NCI-H748 treated with DMSO at 0.1 percent for 48 hours (cell line): ENCODE results near the gene TMEM42.

Experiments used
- DNase-seq: peaks from one replicate; lab custom pipeline; 2025; lab: John Stamatoyannopoulos, UW

Gene TMEM42

GRCh38 chr3:44874308-44874707, 12.6 kb downstream of the TMEM42 start, which contains the start of gene TGM4:
Gene TGM4, plus strand, starts transcription at chr3:44874608. Its CDS starts 71 bp downstream, at chr3:44874679.
- DNase-seq = no peak

GRCh38 chr3:44875596-44875995, 13.9 kb downstream of the TMEM42 start:
- no peak for DNase-seq

- DNase-seq = no peak
Measured at GRCh38 chr3:44877333-44877732, 15.6 kb downstream of the TMEM42 start.

- no peak for DNase-seq
Measured at GRCh38 chr3:44880284-44880683, 18.6 kb downstream of the TMEM42 start.

DNA sequence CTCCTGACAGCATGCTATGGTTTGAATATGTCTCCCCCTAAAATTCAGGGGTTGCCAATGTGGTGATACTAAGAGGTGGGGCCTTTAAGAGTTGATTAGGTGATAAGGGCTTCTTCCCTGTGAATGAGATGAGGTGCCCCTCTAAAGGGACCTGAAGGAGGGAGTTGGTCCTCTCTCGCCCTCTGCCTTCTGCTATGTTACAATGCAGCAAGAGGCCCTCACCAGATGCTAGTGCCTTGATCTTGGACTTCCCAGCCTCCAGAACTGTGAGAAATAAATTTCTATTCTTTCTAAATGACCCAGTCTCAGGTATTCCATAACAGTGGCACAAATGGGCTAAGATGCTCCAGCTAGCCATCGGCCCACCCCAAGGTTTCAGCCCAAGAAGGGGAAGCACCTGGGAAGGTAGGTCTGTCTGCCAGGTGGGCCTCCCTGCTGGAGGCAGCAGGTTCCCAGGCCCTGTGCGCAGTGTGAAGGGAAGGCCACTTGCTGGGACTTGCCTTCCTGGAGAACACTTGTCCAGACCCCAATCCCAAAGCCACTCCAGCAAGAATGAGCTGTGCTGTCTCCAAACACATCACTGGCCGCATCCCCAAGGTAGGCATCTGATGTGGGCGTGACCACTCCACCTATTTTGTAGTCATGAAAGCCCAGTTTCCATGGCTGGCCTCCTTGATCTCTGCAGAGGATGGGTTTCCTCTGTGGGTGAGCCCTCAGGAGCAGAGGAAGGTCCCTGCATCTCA, 21.7 kb downstream of the TMEM42 start:
- DNase-seq = no peak

DNA sequence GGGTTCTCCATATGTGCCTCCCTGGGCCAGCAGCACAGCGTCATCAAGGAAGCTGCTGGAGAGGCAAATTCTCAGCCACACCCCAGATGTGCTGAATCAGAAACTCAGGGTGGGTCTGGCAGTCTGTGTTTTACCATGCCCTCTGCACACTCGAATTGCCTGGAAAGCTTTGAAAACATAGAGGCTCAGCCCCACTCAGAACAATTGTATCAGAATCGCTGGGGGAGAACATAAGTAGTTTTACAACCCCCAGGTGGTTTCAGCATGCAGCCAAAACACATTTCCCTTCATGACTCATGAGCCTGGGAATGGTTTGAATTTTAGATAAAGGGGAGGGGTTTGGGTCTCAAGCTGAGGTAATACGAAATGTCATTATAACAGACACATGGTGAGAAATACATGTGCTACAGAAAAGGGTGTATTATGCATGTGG, 22.3 kb downstream of the TMEM42 start:
- no peak for DNase-seq

DNA sequence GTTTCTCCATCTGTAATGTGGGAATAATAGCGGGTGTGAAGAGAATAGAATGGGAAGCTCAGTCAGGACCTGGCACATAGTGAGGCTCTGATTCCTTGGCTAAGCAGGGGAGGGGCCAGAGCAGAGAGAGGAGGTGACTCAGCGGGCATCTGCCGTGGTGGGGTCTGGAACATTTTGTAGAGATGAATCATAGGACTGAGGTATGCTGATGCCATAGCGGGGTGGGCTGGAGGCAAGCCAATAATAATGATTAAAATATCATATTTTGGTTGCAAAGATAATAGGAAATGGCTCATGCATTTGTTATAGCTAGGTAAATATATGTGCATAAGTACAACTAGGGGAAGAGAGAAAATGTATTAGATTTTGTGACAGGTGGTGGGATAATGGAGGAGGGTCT, 23.9 kb downstream of the TMEM42 start:
- no peak for DNase-seq

GRCh38 chr3:44886561-44886960, 24.8 kb downstream of the TMEM42 start:
- DNase-seq = no peak

DNA sequence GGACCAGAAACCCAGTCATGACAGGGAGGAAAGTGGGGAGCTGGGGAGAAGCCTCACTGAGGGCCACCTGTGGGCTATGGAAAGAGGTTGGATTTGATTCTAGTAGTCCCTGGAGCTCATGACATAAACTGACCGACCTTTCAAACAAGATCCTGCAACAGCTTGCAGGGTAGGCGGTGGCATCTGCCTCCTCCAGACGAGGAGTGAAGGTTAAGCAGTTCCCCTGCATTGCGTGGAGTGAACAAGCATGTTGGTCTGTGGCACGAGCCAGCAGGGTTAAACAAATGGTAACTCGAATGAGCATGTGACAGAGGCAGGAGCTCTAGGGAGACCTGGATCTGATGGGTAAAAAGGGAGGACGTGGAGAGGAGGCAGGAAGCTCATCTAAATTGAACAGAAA, 25.4 kb downstream of the TMEM42 start:
- DNase-seq = no peak

GRCh38 chr3:44890258-44890657, 28.5 kb downstream of the TMEM42 start:
- no peak for DNase-seq

- no peak for DNase-seq
Measured at GRCh38 chr3:44890852-44891251, 29.1 kb downstream of the TMEM42 start.

DNA sequence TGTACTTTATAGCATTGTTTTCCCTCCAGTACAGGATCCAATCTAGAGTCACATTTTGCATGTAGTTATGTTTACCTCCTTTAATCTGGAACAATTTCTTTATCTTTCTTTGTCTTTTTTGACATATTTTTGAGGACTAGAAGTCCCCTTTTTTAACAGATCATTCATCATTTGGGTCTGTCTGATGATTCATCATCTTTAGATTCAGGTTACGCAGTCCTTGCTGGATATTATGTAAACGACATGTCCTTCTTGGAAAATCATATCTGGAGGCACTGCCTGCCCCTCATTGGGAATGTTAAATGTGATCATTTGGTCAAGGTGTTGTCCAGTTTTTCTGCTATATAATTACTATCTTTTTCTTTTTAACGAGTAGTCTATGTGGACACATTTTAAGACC, 31.0 kb downstream of the TMEM42 start:
- DNase-seq = no peak

GRCh38 chr3:44893097-44893496, 31.4 kb downstream of the TMEM42 start:
- DNase-seq = no peak

DNA sequence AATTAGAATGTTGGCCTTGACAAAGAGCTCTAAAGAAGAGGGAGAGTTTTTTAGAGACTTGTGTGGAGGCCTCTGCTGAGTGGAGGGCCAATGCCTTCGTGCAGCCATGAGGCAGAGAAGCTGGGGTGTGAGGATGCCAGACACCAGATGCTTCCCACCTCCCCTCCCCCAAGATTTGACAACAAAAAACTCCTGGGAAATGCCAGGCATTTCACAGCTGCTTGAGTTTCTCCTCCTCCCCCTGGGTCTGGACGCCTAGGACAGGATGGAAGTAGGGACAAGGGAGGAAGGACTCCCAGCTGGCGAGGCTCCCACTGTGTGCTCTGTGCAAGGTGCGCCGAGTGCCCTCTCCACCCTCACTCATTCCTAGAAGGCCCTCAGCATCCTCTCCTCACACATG, 32.8 kb downstream of the TMEM42 start:
- DNase-seq = no peak

DNA sequence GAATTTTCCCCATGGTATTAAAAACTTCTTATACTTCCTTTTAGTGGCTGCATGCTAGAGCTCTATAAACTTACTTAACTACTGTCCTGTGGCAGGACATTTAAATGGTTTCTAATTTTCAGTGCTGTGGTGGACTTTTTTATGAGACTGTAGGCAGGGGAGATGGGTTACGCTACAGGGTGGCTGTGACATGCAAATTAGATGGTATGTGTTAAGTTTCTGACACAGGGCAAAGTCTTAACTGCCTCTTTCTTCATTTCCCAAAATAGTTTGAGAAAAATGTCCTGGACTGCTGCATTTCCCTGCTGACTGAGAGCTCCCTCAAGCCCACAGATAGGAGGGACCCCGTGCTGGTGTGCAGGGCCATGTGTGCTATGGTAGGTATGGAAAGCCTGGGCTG, 34.7 kb downstream of the TMEM42 start:
- DNase-seq = no peak

DNA sequence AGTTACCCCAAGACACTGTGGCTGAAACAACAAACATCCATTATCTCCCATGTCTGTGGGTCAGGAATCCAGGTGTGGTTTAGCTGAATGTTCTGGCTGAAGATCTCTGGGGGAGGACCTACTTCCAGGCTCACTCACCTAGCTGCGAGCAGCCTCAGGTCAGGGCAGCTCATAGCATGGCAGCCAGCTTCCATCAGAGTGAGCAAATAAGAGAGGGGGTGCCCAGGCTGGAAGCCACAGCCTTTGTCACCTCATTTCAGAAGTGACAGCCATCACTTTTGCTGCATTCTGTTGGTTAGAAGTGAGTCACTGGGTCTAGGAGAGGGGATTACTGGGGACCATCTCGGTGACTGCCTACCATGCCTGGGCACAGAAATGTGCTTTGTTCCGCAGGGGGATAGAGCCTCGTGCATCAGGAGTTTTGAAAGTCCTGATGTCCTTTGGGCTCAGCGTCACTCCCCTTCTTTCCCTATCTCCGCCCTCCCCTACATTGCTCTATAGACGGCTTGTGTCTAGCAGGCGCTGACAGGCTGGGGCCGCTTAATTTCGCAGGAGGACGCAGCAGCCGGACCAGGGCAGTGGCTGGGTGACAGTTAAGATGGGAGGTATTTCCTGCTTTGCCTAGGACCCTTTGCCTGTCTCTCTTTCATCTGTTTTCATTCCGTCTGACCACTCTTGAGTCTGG, 38.1 kb downstream of the TMEM42 start:
- DNase-seq = no peak

DNA sequence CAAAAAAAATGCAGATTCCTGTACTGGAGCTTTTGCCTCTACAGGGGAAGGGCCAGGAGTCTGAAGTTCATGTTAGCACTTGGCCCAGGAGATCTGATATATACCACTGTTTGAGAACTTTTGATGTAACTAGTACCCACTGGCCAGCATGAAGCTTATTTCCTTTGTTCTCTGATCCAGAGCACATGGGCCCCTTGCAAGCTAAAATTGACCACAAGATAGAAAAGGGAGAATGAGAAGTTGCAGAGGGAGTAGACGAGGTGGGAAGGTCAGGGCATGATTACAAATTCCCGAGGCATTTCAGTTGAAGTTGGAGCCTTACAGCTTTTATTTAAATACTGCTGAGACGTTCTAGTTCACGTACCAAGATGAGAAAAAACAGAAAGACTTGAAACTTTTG, 40.9 kb downstream of the TMEM42 start:
- DNase-seq = no peak

DNA sequence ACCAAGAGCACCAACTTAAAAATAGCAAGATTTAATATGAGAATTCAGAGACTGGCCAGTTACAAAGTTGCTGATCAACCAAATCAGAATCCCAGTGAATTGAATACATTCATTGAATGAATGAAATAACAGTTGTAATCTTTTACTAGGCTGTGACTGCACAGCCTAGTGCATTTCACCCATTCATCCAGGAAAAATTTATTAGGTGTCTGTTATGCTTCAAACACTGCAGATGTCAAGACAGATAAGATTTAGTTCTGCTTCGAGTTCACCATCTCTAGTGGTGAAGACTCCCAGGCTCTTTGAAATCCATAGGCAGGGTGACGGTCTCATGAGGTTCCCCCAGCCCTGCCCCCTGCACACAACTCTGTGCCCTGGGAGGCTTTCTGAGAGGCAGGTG, 41.6 kb downstream of the TMEM42 start:
- DNase-seq = no peak

GRCh38 chr3:44903751-44904150, 42.0 kb downstream of the TMEM42 start:
- no peak for DNase-seq

GRCh38 chr3:44905446-44906157, 43.9 kb downstream of the TMEM42 start:
- DNase-seq = no peak

GRCh38 chr3:44906997-44907396, 45.3 kb downstream of the TMEM42 start:
- DNase-seq = no peak

DNA sequence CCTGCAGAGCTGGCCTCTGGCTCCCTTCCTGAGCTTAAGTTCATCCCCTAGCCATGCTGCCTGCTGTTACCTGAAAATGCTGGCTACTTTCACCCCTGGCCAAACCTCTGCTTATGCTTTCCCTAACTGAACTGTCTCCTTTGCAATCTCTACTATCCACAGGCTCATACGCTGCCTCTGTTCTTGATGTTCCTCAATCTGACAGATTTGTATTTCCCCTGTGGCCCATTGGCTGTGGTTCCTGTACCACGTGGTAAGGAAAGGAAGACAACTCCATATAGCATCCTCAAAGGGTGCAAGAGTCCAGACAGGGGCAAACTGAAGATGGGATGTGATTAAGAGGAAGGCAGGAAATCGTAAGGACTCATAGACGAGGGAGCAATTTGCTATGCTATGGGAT, 45.9 kb downstream of the TMEM42 start:
- no peak for DNase-seq

GRCh38 chr3:44909063-44909462, 47.4 kb downstream of the TMEM42 start:
- no peak for DNase-seq
